DMS53 treated with DMSO at 0.1 percent for 48 hours (cell line): Measurements from ENCODE around the gene UBE2O.

Experiments used
- DNase-seq: peaks from one replicate; lab custom pipeline; 2025; ENCODE audit not compliant: unreplicated experiment; lab: John Stamatoyannopoulos, UW

Gene UBE2O

DNA sequence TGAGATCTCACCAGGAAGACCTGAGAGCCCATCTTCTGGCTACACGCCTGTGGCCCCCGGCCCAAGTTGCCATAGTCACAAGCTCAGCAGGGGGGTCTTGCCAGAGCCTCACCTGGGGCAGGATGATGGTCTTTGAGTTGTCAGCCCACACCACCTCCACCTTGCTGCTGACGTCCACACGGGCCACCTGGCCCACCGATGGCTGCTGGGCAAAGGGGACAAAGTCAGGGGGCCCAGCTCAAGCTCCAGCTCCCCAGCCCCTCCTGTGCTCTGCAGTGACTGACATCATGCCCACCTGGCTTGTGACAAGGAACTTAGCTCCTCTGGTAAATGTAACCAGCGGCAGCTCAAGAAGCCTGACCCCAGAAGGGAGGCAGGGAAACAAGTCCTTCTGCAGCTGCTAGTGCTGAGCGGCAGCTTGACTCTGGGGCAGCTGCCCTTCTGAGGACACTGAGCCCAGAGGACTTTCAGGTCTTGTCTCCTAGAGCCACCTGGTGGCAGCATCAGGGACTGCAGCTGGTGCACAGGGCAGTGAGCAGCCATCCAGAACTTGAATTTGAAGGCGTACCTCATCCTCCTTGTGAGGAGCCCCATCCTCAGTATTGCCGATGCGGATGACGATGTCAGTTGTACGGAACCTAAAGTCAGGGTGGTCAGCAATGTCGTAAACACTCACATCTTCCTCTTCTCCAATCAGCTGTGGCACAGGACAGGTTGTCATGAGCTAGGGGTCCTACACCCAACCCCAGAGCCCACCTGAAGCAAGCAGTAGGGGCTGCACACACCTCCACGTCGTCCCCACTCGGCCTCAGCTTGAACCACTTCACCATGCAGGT is 55.0 kb downstream of the UBE2O start:
- DNase-seq = peak; percentile 62

DNA sequence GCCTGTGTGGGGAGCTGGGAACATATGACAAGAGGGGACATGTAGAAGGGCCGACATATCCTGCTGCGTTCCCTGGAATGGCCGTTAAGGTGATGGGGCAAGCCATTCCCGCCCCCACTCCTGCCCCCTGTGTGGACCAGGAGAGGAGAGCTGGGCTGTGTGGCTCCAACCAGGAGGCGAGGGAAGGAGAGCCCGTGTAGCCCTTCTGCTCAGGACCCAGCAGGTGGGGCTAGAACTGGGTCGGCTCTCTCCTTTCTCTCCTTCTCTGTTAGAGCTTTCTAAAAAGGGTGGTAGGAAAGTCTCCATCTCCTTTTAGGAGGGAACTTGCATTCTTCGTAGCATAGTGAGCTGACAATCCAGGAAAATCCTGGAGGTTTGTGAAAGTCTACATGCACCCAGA is 55.8 kb downstream of the UBE2O start:
- DNase-seq = no peak

DNA sequence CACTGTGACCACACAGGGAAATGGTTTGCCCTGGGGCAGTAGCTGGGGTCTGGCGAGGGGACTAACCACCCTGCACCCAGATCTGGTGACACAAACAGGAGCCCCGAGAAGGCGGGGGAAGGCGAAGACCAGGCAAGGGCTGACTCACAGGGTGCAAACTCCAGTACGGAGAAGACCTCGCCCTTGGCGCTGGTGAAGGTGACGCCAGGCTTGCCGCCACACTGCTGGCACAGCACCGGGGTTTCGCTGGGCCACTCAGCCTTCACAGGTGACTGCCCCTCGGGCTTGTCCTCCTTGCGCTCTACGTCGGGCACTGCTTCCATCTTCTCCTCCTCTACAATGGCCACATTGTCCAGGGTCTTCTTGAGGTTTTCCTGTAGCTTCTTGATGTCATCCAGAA is 57.0 kb downstream of the UBE2O start:
- no peak for DNase-seq

- peak; percentile 95 for DNase-seq
Measured at GRCh38 chr17:76394166-76394565, 58.8 kb downstream of the UBE2O start.

DNA sequence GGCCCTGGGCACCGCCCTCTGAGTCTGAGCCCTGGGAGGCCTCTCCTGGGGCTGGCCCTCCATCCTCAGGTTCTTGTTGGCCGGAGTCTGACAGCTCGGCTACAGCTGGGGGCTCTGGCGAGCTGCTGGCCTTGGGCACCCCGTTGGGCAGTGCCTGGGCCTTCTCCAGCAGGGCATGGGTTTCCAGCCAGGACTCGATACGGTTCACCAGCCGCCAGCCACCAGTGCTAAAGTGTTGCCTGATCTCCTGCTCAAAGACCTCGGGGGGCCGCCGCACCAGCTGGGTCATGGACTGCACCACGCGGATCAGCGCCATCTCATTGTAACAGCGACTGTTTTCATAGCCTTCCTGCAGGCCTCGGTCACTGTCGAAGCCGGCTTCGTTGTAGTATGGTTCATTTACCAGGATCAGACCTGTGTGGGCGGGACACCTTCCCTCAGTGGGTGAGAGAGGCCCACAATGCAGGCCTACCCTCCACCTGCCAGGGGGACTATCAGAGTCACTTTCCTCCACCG is 61.7 kb downstream of the UBE2O start:
- no peak for DNase-seq

GRCh38 chr17:76390003-76390421 is 62.9 kb downstream of the UBE2O start:
- DNase-seq = no peak

DNA sequence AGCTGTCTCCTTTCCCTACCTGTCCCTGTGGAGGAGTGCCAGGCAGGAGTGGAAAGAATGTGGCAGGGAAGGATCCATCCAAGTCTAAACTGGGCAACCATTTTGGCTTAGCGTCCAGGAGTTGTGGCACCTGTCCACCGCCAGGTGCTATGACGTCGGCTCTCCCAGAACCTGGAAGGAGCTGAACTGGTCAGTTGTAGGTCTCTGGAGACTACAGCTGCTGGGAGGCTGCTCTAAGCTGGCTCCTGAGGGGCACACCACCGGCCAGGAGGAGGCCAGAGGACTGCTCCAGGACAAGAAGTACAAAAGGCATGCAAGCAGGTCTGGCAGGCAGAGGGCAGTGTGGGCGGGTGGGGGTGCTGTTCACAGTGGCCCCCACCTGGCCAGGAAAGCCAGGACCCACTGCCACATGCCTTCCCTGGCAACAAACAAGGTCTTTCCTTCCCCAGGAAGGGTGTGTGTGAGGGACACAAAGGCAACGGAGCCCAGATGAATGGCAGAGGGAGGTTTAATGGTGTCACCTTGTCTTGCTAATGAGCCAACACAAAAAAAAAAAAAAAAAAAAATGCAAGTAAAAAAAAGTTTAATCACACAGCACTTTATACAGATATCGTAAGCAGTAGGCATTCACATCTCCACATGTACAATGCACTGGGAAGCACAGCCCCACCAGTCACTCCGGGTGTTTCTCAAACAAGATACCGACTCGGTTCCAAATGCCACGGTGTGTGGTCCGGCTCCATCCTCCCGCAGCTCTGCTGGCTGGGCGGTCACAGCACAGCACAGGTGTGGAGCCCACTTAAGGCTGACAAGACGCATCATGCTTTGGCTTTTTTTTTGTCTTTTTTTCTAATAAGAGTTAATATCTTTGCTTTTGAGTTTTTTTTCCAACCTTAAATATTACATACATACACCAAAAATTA is 63.7 kb downstream of the UBE2O start:
- no peak for DNase-seq

GRCh38 chr17:76386966-76387765 is 65.8 kb downstream of the UBE2O start:
- DNase-seq = no peak

DNA sequence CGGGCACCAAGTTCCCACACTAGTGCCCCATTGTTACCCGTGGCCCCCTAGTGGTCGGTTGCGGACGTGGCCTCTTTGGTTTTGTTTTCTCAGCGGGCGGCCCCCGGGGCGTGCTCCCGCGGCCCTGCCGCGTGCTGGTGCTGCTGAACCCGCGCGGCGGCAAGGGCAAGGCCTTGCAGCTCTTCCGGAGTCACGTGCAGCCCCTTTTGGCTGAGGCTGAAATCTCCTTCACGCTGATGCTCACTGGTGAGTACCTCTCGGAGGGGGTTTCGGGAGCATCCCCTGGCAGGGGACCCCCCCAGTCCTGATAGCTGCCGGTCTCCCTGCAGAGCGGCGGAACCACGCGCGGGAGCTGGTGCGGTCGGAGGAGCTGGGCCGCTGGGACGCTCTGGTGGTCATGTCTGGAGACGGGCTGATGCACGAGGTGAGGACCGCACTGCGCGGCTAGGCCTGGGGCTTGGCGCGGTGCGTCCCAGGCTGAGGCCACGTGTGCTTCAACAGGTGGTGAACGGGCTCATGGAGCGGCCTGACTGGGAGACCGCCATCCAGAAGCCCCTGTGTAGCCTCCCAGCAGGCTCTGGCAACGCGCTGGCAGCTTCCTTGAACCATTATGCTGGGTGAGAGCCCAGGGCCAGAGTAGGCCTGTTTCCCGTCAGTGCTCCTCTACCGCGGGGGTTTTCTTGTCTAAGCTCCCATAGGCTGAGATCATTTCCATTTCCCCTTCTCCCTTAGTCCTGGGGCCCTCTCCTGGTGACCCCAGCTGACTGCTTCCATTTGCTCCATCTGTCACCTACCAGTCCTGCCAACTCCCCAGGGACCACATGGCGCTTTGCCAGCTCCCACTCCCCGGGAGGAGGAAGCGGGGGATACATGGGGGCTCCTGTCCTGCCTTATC is 66.8 kb downstream of the UBE2O start:
- DNase-seq = peak; percentile 62

GRCh38 chr17:76384987-76385891 is 67.7 kb downstream of the UBE2O start:
- DNase-seq = no peak

GRCh38 chr17:76384222-76384986 is 68.5 kb downstream of the UBE2O start, which contains the start of gene SPHK1:
Gene SPHK1 (plus strand): TSS chr17:76384609. CDS start chr17:76385645, 1,036 bp downstream.
- DNase-seq = peak; percentile 54

DNA sequence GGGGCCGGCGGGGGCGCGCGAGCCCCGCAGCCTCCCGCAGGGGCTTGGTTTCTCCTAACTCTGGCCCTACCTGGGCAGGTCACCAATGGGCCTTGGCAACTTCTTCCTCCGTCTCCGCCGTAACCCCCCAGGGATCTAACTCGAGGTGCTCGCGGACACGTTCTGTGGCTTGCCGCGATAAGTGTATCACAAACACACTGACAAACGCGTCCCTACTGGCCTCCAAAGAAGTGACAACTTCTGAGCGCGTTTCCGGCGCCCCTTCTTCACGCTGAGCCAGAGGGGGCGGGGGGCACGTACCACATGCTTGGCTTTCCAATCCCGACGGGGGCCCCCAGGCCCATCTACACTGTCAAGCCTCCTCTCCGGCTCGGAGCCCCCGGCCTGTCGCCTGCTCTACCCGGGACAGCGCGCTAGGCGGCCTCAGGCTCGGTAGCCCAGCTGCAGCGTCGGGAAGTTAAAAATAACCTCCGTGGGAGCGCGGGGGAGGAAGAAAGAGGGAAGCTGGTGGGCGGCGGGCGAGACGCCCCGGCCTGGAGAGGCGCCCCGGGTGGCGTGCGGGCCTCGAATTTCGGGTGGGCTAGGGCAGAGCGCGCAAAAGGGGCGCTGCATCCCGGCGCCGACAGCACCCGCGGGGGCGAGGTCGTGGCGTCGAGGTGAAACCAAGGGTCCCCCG is 69.3 kb downstream of the UBE2O start:
- DNase-seq = peak; percentile 43

GRCh38 chr17:76382803-76383545 is 70.0 kb downstream of the UBE2O start:
- DNase-seq = no peak

DNA sequence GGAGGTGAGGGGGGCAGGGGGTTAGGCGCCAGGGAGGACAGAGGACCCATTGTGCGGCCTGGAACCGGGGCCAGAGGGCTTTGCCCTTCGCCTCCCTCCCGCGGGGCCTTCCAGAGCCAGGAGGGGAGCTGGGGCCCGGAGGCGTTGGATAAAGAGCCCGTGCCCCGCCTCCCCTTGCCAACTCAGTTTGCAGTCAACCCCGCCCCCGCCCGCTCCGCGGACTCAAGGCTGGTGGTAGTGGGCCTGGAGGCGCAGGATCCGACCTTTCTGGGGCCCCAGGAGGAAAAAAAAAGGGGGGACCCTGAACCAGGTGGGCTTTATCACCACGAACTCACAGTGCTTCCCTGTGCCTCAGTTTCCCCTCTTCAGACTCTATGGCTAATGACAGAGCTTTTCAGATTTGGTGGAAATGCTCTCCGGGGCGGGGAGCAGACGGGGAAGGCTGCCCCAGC is 70.6 kb downstream of the UBE2O start:
- DNase-seq = no peak

GRCh38 chr17:76381633-76382350 is 71.2 kb downstream of the UBE2O start:
- DNase-seq = no peak
